ENCODE measurements around the gene PIK3IP1. TPM values are rescaled to one million over a fixed set of nuclear protein-coding genes. Genes with fewer than 3 reads are reported as not detected.

Gene PIK3IP1
- total and polyA plus RNA-seq, 9 of the 15 experiments (the other 6 are each of a cell fraction or from before 2014, with no cell fraction given) = 0.11 to 1.3 (median 0.77) TPM

- TF ChIP-seq JUND (IDR thresholded peaks at IDR 0.05; ENCODE audit: borderline replicate concordance, low read depth, low read length) (peak; percentile 45; the same call in 1 of the 2 replicates), JUND (tag; IDR thresholded peaks at IDR 0.05; ENCODE audit: borderline replicate concordance, low read depth, low read length) (0 out of 3 replicates have a peak, but pooled peaks have one; percentile 17), CGGBP1 (CRISPR knock-in tag; IDR thresholded peaks at IDR 0.05) (no peak), RBBP5 (IDR thresholded peaks at IDR 0.05; ENCODE audit: borderline replicate concordance, insufficient read depth, low read length, poor library complexity, severe bottlenecking) (peak; percentile 39), SAP30 (IDR thresholded peaks at IDR 0.05; ENCODE audit: borderline replicate concordance, insufficient read depth, low read depth, low read length, poor library complexity, severe bottlenecking) (no peak), NFYB (IDR thresholded peaks at IDR 0.05; ENCODE audit: extremely low read depth, insufficient read length) (no peak), ZNF3 (CRISPR knock-in tag; IDR thresholded peaks at IDR 0.05) (no peak), HMG20B (CRISPR knock-in tag; IDR thresholded peaks at IDR 0.05) (no peak), CBX8 (IDR thresholded peaks at IDR 0.05; ENCODE audit: borderline replicate concordance, extremely low read depth, low read depth, low read length, poor library complexity, severe bottlenecking) (no peak), PATZ1 (CRISPR knock-in tag; IDR thresholded peaks at IDR 0.05; ENCODE audit: borderline replicate concordance) (no peak)
Observed at GRCh38 chr22:31292236-31292989, at the start of gene PIK3IP1 (continued).
